GM10847 (cell line): ENCODE data around the gene TUBB.
A peak's percentile ranks its signal among the peaks of the same experiment; 100 is the strongest.

Experiments
- POLR2A ChIP-seq: IDR thresholded peaks from 2 replicates; pipeline ENCODE4 v1.6.1; 2011; ENCODE audit not compliant: insufficient read length; ENCODE audit errors: extremely low read depth

Gene TUBB

GRCh38 chr6:30743099-30744053, 23.2 kb downstream of the TUBB start:
- no peak for TF ChIP-seq POLR2A

DNA sequence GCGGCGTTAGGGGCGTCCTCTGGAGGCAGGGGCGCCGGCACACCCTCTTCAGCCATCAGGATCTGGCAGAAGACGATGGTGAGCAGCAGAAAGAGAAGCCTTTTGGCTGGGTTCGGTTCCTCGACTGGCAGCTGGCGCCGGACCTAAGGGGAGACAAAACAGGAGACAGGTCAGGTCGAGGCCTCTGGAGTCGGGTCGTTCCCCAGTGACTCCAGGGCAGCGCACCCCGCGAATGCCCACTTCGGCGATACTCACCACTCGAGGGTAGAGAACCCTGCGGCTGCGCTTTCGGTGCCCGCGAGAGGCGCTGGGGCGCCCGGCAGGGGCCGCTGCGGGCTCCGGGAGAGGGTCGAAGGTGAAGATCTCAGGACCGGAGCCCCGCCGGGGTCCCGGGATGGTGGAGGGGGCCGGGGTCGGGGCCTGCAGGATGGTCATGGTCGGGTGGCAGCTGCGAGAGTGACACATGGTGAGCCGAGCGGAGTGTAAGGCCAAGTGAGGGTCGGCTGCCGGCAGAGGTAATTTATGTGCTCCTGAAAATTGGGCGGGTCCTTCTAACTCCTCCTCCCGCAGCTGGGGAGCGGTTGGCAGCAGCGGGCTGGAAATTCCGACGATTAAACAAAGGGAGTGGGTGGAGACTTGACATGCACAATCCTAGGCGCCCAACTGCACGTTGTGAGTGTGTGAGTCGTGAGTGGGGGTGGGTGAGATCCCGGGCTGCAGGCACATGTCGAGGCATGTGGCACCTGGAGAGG, 24.1 kb downstream of the TUBB start, which contains the start of gene IER3:
IER3 (minus strand) TSS at position 494 of the 752 bp plus-strand sequence; CDS start at position 465, 29 bp downstream.
- peak; percentile 98 for TF ChIP-seq POLR2A

GRCh38 chr6:30747300-30747687, 27.1 kb downstream of the TUBB start:
- TF ChIP-seq POLR2A: no peak

DNA sequence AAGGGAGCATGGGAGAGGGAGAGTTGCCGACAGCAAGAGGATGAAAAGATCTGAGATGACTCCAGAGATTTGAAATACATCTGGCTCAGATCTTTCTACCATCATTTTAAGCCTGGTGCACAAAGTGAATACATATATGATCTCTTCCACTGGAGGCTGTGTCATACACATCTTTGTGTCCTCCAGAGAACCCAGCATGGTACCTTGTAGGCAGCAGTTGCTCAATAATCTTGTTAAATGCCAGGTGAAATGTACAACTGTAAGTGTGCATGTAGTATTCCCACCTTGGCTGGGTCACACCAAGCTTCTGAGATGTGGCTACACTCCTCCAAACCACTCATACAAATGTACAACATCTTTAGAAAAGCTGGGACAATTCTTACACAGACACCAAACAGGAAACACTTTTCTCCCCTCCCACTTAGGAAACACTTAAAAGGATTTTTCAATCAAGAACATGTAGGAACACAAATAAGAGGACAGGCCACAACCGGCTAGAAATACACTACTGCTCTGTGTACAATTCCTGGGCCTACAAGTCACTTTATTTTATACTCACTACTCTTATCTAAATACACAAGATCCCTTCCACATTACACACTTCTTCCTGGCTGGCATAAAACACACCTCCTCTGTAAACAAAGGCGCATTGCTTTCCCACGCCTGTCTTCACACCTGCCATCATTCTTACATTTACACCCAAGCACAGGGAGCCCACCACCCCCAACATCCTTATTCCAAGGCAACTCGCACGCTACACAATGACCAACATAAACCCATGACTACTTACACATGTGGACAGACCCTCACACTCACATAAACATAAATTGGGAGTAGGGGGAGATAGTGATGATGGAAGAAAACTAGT, 28.0 kb downstream of the TUBB start:
- TF ChIP-seq POLR2A: no peak

DNA sequence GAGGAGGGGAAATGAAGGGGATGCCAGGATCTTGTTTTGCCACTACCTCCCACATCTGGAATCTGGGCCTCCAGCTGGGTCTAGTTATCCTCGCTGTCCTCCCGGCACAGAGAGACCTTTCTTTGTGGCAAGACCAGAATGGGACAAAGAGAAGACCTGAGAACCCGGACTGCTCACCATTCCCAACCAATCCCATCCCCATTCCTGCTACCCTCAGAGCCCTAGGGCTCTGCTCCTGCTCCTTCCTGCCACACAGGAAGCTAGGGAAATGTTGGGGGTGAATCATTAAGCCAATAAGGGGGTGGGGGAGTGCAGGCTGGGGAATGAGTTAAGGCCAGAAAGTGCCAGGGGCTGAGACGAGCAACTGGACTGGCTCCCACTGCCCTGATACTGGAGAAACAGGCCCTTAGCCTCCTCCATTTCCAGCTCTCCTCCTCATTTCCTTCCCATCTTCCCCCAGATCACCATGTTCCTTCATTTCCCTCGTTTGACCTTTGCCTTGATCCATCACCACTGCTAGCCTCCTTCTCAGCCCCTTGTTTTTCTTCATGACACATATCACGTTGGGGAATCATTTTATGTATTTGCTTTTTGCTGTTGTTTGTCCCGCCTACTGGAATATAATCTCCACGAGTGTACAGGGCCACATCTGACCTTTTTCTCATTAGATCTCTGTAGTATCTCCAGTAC, 28.8 kb downstream of the TUBB start:
- no peak for TF ChIP-seq POLR2A

DNA sequence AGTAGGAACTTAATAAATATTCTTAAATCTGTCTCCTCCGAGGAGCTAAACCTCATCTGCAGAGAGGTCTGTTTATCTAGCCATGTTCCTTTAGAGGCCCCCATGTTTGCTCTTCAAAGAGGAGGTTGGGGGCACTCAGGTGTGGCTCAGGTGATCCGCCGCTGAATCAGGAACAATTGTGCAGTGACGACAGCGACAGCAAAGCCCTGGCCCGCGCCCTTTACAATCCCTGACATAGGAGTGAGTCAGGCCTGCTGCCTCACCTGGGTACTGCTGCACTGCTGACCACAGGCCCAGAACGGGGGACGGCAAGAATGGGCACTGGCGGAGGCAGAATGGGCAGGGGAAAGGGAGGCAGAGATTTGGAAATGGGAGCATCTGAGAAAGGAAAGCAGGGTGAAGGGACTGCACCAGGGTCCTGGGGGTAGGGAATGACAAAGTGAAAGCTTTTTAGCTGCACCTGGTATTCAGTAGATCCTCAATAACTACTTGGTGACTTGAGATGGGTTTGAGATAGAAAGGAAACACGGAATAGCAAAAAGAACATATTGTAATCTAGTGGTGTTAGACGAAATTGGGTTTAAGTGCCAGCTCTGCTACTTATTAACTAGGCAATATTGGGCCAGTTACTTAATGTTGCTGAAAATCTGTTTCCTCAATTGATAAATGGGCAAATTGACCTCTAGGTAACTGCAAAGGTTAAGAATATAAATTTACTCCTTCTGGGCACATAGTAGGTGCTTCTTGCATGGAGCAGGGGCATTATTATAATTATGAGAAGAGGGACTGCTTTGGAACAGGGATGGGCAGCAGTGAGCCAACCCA, 29.6 kb downstream of the TUBB start:
- TF ChIP-seq POLR2A: no peak

GRCh38 chr6:30750379-30750668, 30.2 kb downstream of the TUBB start:
- TF ChIP-seq POLR2A: no peak

- TF ChIP-seq POLR2A: no peak
These were observed 32.2 kb downstream of the TUBB start for GRCh38 chr6:30752157-30752927.

- TF ChIP-seq POLR2A: no peak
These were observed 34.5 kb downstream of the TUBB start for GRCh38 chr6:30754631-30755030.

GRCh38 chr6:30757261-30757904, 37.2 kb downstream of the TUBB start:
- TF ChIP-seq POLR2A: no peak

DNA sequence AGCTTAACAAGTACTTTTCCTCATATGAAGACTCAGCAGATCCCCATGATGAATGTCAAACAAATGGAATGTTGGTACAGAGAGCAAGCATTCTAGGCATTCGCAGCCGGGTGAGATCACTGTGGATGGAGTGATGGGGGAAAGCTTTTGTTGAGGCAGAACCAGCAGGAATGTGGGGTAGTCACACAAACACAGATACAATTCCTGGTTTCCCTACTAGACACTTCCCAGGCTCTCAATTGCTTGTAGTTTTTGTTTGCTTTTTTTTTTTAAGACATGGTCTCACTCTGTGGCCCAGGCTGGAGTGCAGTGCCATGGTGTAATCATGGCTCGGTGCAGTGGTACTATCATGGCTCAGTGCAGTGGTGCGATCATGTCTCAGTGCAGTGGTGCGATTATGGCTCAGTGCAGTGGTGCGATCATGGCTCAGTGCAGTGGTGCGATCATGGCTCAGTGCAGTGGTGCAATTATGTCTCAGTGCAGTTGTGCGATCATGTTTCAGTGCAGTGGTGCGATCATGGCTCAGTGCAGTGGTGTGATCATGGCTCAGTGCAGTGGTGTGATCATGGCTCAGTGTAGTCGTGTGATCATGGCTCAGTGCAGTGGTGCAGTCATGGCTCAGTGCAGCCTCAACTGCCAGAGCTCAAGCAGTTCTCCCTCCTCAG, 39.6 kb downstream of the TUBB start:
- no peak for TF ChIP-seq POLR2A

GRCh38 chr6:30760549-30760948, 40.4 kb downstream of the TUBB start:
- TF ChIP-seq POLR2A: no peak
